Activated CD4-positive, alpha-beta T cell treated with anti-CD3 and anti-CD28 coated beads, Interleukin-2, amount 50 U/mL, for 4 hours (primary cell): Measurements from ENCODE around the gene EIF3K.
A peak's percentile ranks its signal among the peaks of the same experiment; 100 is the strongest.

Experiments used
- DNase-seq, 2 experiments: peaks; one replicate each; pipeline ENCODE4 v3.0.0-alpha.2; 2020

EIF3K gene

GRCh38 chr19:38650911-38651584 lies 32.1 kb downstream of the EIF3K start:
- no peak for DNase-seq

GRCh38 chr19:38653028-38653571 lies 34.1 kb downstream of the EIF3K start:
- DNase-seq, result no peak

GRCh38 chr19:38654628-38655055 lies 35.7 kb downstream of the EIF3K start:
- DNase-seq, result no peak

GRCh38 chr19:38655148-38655824 lies 36.3 kb downstream of the EIF3K start:
- DNase-seq, result no peak

- peak in 1 of 2 experiments; percentile 27 for DNase-seq
These were observed 37.4 kb downstream of the EIF3K start for GRCh38 chr19:38656171-38656981.

- no peak for DNase-seq
These were observed 38.7 kb downstream of the EIF3K start for GRCh38 chr19:38657633-38658222.

- no peak for DNase-seq
These were observed 39.7 kb downstream of the EIF3K start for GRCh38 chr19:38658462-38659306.

- no peak for DNase-seq
These were observed 41.7 kb downstream of the EIF3K start for GRCh38 chr19:38660724-38661123.

GRCh38 chr19:38661136-38661535 lies 42.1 kb downstream of the EIF3K start:
- DNase-seq, result no peak

- no peak for DNase-seq
These were observed 43.0 kb downstream of the EIF3K start for GRCh38 chr19:38661996-38662395.

GRCh38 chr19:38662537-38663155 lies 43.7 kb downstream of the EIF3K start:
- DNase-seq, result no peak

GRCh38 chr19:38663156-38663651 lies 44.2 kb downstream of the EIF3K start:
- DNase-seq, result no peak

GRCh38 chr19:38663957-38664502 lies 45.0 kb downstream of the EIF3K start:
- DNase-seq, result no peak

GRCh38 chr19:38664503-38665211 lies 45.7 kb downstream of the EIF3K start:
- DNase-seq, result no peak

- DNase-seq, result no peak
These were observed 46.4 kb downstream of the EIF3K start for GRCh38 chr19:38665219-38665931.

- no peak for DNase-seq
These were observed 47.1 kb downstream of the EIF3K start for GRCh38 chr19:38665950-38666662.

- no peak for DNase-seq
These were observed 47.9 kb downstream of the EIF3K start for GRCh38 chr19:38666663-38667511.

GRCh38 chr19:38667661-38668171 lies 48.7 kb downstream of the EIF3K start:
- DNase-seq, result no peak
